ENCODE results near the gene NRG3.

The NRG3 gene

DNA sequence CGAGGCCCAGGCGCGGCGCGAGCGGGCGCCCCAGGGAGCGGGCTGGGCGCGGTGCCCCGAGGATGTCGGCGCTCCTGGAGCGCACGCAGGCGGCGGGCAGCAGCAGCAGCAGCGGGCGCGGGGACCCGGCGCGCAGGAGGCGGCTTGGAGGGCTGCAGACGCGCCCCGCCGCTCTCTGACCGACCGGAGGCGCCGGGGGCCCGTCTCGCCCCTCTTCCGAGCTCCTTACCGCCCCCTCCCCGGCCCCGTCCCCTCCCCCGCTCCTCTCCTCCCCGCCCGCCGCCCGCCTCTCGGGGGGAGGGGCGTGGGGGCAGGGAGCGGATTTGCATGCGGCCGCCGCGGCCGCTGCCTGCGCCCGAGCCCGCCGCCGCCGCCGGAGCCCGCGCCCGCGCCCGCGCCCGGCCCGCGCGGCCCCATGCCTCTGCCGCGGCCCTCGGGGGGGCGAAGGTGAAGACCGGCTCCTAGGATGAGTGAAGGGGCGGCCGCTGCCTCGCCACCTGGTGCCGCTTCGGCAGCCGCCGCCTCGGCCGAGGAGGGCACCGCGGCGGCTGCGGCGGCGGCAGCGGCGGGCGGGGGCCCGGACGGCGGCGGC lies at the start of gene NRG3:
TSS of gene NRG3 (plus strand) at position 320 of the 592 bp plus-strand sequence.
- DNase-seq (ENCODE audit: low read depth) = no peak

DNA sequence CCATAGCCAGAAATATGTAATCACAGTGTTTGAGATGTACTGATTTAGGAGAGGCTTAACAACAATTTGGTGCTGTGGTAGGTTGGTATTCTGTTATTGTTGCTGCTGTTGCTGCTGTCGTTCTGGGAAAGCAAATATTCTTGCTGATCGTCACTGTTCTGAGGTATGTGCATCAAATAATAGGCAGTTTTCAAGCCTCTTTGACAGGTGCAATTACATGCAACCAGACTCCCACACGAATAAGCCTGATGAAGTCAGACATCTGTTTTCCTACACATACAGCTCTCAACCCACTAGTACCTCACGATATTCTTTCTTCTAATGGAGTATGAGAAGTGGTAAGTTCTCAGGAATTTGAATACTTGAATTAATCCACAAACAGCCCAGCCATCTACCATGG lies 46.7 kb upstream of the NRG3 start:
- no peak for DNase-seq (ENCODE audit: low read depth)

DNA sequence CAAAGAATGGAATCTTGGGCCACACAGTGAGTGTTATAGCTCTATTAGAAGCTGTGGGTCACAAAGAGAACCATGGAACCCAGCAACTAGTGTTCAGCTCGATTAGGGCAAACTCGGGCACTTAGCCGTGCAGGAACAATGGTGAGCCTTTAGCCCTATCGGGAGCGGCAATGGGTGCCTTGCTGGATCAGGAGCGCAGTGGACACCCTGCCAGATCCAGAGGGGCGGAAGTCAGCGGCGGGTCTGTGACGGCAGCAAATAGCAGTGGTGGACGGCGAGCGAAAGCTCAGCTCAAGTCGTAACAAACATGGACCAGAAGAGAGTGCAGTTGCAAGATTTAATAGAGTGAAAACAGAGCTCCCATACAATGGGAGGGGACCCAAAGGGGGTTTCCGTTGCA lies 43.9 kb upstream of the NRG3 start:
- DNase-seq (ENCODE audit: low read depth) = no peak

DNA sequence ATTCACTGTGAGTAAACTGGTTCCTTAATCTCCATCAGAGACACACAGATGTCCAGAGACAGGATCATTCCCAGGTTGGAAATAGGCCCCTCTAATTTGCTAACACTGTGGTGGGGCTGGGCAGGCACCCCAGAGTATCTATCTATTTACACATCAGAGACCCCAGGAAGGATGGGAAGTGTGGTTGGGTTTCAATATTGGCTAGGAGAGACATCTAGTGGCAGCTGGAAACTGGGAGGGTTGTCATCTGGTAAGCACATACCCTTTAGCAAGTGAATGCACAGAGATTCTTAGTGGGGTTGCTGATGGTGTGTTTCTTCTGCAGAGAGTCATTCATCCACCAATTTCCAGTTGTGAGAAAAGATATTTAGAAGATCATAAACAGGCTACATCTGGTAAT lies 36.0 kb upstream of the NRG3 start:
- no peak for DNase-seq (ENCODE audit: low read depth)

DNA sequence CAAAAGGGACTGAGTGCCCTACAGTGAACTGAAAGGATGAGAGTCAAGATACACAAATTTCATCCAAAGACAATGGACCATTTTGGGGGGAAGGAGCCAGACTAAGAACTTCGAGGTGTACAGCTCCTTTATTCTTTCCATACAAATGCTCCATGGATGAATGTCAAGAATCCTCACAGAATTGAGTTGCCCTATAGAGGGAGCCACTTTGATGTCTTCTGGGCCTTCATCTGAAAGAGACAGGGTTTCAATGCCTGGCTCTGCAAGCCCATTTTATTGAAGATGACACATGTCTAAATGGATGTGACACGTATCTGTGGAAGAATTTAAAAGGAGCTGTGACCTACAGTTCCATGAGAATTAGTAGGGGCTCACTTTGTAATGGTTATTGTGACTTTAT lies 32.0 kb upstream of the NRG3 start:
- no peak for DNase-seq (ENCODE audit: low read depth)

GRCh38 chr10:81847675-81848074 lies 27.3 kb upstream of the NRG3 start:
- DNase-seq (ENCODE audit: low read depth) = no peak

- no peak for DNase-seq (ENCODE audit: low read depth)
Observed at GRCh38 chr10:81848514-81848913, 26.5 kb upstream of the NRG3 start.

GRCh38 chr10:81848931-81849330 lies 26.1 kb upstream of the NRG3 start:
- no peak for DNase-seq (ENCODE audit: low read depth)

- no peak for DNase-seq (ENCODE audit: low read depth)
Observed at GRCh38 chr10:81862596-81862995, 12.4 kb upstream of the NRG3 start.

DNA sequence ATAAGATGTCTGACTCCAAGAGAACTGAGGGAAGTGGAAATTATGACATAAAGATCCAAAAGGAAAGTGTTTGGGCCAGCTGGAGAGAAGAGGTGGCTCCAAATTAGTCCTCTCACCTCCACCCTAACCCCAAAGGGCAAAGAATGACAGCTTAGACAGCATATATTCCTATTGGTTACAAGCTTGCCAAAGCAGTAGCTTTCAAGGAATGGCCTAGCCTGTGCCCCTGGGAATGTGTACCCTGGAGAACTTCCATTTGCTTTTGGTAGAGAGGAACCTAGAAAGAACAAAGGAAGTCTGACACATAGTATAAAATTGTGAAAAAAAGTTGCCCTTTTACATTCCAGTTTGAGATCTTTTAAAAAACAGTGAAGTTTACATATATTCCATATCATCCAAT lies 11.2 kb upstream of the NRG3 start:
- no peak for DNase-seq (ENCODE audit: low read depth)

DNA sequence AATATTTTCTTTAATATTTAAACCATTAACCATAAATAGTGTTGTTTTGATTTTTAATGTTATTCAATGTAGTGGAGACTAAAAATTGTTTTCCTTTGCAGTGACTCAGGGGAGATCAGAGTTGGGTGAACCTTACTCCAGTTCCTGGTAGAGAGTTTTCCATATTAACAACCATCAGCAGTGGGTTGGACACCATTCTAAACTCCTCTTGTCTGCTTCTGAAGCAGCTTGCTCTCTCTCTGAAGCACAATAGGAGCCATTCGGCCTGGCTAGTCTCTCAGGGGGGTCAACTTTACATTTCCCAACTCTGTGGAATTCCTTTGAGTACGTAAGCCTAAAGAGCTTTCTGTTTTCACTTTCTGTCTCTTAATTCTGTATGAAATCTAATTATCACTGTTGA lies 9.4 kb upstream of the NRG3 start:
- DNase-seq (ENCODE audit: low read depth) = no peak

GRCh38 chr10:81866753-81867152 lies 8.2 kb upstream of the NRG3 start:
- no peak for DNase-seq (ENCODE audit: low read depth)

- no peak for DNase-seq (ENCODE audit: low read depth)
Observed at GRCh38 chr10:81870472-81870871, 4.5 kb upstream of the NRG3 start.

DNA sequence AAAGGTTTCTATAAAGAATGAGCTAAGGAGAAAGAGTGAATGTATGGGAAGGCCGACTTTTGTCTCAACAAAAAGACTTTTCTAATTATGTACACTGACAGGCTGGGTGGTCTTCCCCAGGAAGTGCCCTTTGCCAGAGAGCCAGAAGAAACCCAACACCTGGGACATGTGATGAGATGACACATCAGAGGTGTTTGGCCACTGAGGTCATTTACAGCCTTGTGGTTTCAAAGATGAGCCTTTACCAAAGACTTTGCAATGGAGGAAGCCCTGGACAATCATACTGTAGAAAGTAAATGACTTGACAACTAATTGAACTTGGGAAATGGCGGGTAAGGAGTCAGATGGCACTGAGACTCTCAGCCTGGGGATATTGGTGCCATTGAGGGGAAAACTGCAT lies 3.4 kb upstream of the NRG3 start:
- DNase-seq (ENCODE audit: low read depth) = no peak

- DNase-seq (ENCODE audit: low read depth) = no peak
Observed at GRCh38 chr10:81872206-81872862, 2.7 kb upstream of the NRG3 start.

GRCh38 chr10:81873231-81873931 lies 1.6 kb upstream of the NRG3 start:
- no peak for DNase-seq (ENCODE audit: low read depth)

DNA sequence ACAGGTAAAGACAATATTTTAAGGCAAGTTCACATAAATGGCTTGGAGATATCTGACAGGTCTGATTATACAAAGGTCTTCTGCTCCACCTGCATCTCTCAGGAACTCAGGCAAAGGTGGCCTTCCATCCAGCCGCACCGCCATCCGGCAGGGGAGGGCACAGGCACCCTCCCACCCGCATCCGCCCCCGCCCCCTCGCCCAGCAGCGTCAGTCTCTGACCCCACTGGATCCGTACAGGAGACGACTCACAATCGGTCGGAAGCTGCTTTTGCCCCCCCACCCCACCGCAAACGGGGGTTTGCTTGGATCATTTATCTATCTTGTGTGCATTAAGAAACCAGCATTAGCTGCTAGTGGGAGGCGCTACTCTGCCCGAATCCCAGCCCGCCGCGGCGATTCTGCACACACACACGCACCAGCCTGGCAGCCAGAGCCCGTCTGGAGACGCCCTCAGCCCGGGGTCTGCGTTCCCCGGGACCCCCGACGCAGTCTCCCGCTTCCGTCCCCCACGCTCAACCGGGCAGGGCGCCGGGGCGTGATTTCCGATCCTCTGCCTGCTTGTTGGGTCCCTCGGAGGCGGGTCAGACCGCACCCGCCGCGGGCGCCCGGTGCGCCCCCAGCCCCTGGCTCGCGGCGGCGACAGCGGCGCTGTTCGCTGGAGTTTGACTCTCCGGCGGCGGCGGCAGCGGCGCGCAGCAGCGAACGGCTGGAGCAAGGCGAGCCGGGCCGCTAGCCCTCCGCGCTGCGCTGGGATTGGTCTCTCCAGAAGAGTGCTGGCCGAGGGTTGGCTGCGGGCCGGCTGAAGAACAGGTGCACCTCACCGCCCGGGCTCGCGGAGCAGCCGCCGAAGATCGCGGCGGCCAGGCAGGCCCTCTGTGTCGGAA lies 820 bp upstream of the NRG3 start:
- no peak for DNase-seq (ENCODE audit: low read depth)

- no peak for DNase-seq (ENCODE audit: low read depth)
Observed at GRCh38 chr10:81875467-81876252, 666 bp downstream of the NRG3 start.

GRCh38 chr10:81876253-81877077 lies 1.5 kb downstream of the NRG3 start:
- no peak for DNase-seq (ENCODE audit: low read depth)

DNA sequence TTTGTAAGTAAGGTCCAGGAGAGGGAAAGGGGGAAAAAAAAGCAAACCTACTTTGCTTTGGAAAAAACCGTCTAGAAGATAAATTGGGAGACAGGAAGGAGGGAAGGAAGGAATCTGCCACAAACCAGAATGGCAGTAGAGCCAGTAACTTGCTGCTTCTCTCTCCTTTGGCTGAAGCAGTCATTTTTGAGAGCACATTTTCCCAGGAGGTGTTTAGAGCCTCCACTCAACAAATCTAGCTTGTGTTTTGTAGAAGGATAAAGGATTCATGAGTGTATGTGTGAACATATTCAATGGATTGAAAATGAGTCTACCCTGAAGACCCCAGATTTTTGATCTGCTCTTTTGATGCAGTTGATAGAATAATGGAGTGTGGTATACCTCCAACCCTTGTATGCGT lies 2.6 kb downstream of the NRG3 start:
- no peak for DNase-seq (ENCODE audit: low read depth)

- DNase-seq (ENCODE audit: low read depth) = no peak
Observed at GRCh38 chr10:81882011-81882410, 7.0 kb downstream of the NRG3 start.
